WTC11 (cell line): ENCODE measurements around the gene AGAP1.

Experiments
- ATF2 ChIP-seq: sonication (generic); formaldehyde crosslinking; IDR thresholded peaks from 2 replicates; pipeline ENCODE4 v1.8.1; 2022; ENCODE audit warnings: low read depth, missing genetic modification reagents, borderline replicate concordance
- ELF4 ChIP-seq: sonication (generic); formaldehyde crosslinking; IDR thresholded peaks from 2 replicates; pipeline ENCODE4 v1.8.1; 2022; ENCODE audit warnings: low read depth, mild to moderate bottlenecking, moderate library complexity, missing genetic modification reagents
- FOXP1 ChIP-seq: sonication (generic); formaldehyde crosslinking; IDR thresholded peaks from 2 replicates; pipeline ENCODE4 v1.8.0; 2022; ENCODE audit warnings: missing genetic modification reagents, mild to moderate bottlenecking, moderate library complexity, borderline replicate concordance
- HMGXB4 ChIP-seq: sonication (generic); formaldehyde crosslinking; IDR thresholded peaks from 2 replicates; pipeline ENCODE4 v1.8.1; 2023; ENCODE audit warnings: mild to moderate bottlenecking, moderate library complexity, missing genetic modification reagents
- JUN ChIP-seq: sonication (generic); formaldehyde crosslinking; IDR thresholded peaks from 2 replicates; pipeline ENCODE4 v1.8.0; 2023; ENCODE audit warnings: mild to moderate bottlenecking, missing genetic modification reagents
- MAX ChIP-seq: sonication (generic); formaldehyde crosslinking; IDR thresholded peaks from 2 replicates; pipeline ENCODE4 v1.8.0; 2022; ENCODE audit warnings: mild to moderate bottlenecking, missing genetic modification reagents
- RORB ChIP-seq: fragments of 250-450 bp; sonication (Bioruptor Pico); IDR thresholded peaks from 2 replicates; pipeline ENCODE4 v1.9.0; 2021; ENCODE audit warnings: mild to moderate bottlenecking
- SMAD3 ChIP-seq: sonication (generic); formaldehyde crosslinking; IDR thresholded peaks from 2 replicates; pipeline ENCODE4 v1.8.0; 2022; ENCODE audit warnings: missing genetic modification reagents, mild to moderate bottlenecking, borderline replicate concordance
- USF2 ChIP-seq: sonication (generic); formaldehyde crosslinking; IDR thresholded peaks from 2 replicates; pipeline ENCODE4 v1.8.1; 2023; ENCODE audit warnings: mild to moderate bottlenecking, missing genetic modification reagents, moderate library complexity
- ZNF232 ChIP-seq: sonication (generic); formaldehyde crosslinking; IDR thresholded peaks from 2 replicates; pipeline ENCODE4 v1.8.0; 2022; ENCODE audit warnings: mild to moderate bottlenecking, missing genetic modification reagents
- TF ChIP-seq, protein P1 (sequence below): fragments of 200-600 bp; IDR thresholded peaks from 2 replicates; pipeline ENCODE4 v1.8.0; 2022; ENCODE audit warnings: antibody characterized with exemption

GRCh38 chr2:235879116-235879515 lies 385.3 kb downstream of the AGAP1 start:
- TF ChIP-seq RORB (CRISPR knock-in tag) (no peak), JUN (CRISPR knock-in tag) (no peak), ZNF232 (CRISPR knock-in tag) (no peak), USF2 (CRISPR knock-in tag) (no peak), MAX (CRISPR knock-in tag) (no peak), HMGXB4 (no peak), SMAD3 (CRISPR knock-in tag) (no peak), ATF2 (CRISPR knock-in tag) (no peak), ELF4 (CRISPR knock-in tag) (no peak), FOXP1 (CRISPR knock-in tag) (no peak)
- TF ChIP-seq, protein P1, sequence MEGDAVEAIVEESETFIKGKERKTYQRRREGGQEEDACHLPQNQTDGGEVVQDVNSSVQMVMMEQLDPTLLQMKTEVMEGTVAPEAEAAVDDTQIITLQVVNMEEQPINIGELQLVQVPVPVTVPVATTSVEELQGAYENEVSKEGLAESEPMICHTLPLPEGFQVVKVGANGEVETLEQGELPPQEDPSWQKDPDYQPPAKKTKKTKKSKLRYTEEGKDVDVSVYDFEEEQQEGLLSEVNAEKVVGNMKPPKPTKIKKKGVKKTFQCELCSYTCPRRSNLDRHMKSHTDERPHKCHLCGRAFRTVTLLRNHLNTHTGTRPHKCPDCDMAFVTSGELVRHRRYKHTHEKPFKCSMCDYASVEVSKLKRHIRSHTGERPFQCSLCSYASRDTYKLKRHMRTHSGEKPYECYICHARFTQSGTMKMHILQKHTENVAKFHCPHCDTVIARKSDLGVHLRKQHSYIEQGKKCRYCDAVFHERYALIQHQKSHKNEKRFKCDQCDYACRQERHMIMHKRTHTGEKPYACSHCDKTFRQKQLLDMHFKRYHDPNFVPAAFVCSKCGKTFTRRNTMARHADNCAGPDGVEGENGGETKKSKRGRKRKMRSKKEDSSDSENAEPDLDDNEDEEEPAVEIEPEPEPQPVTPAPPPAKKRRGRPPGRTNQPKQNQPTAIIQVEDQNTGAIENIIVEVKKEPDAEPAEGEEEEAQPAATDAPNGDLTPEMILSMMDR = no peak
